Neural cell (in vitro differentiated cells): ENCODE data around the gene ACO2.

Source experiments
- CTCF ChIP-seq: fragments of 450-650 bp; IDR thresholded peaks from 2 replicates; pipeline ENCODE4 v1.5.1; 2014; ENCODE audit warnings: antibody characterized with exemption, mild to moderate bottlenecking, moderate library complexity; ENCODE audit not compliant: poor library complexity, severe bottlenecking
- EZH2 ChIP-seq: fragments of 200-600, 300-800 bp; shearing (Covaris generic), sonication (generic); IDR thresholded peaks from 2 replicates; pipeline ENCODE4 v1.6.1; 2014; ENCODE audit warnings: antibody characterized with exemption, low read length, borderline replicate concordance, mild to moderate bottlenecking; ENCODE audit not compliant: insufficient read depth, poor library complexity, severe bottlenecking
- MXI1 ChIP-seq: fragments of 450-650 bp; conservative IDR thresholded peaks from 2 replicates; pipeline ENCODE4 v1.6.1; 2014; ENCODE audit warnings: antibody characterized with exemption, mild to moderate bottlenecking; ENCODE audit not compliant: poor library complexity, severe bottlenecking
- POLR2AphosphoS5 ChIP-seq: IDR thresholded peaks from 2 replicates; pipeline ENCODE4 v1.6.1; 2012
- RAD21 ChIP-seq: fragments of 450-650 bp; conservative IDR thresholded peaks from 2 replicates; pipeline ENCODE4 v1.6.1; 2014; ENCODE audit warnings: antibody characterized with exemption, mild to moderate bottlenecking, moderate library complexity
- REST ChIP-seq: IDR thresholded peaks from 2 replicates; pipeline ENCODE4 v1.6.1; 2012; ENCODE audit warnings: borderline replicate concordance
- TAF1 ChIP-seq: IDR thresholded peaks from 2 replicates; pipeline ENCODE4 v1.6.1; 2012; ENCODE audit warnings: low read depth

- TF ChIP-seq CTCF (no peak), EZH2 (no peak), TAF1 (no peak), REST (no peak), MXI1 (no peak), RAD21 (no peak), POLR2AphosphoS5 (no peak)
These were observed 96.6 kb downstream of the ACO2 start for GRCh38 chr22:41565403-41566054.
